Skeletal muscle tissue (tissue), 5 donors: ENCODE measurements around the gene GPR176. TPM values are rescaled to one million over a fixed set of nuclear protein-coding genes. Genes with fewer than 3 reads are reported as not detected.

Source experiments
- H3K27ac ChIP-seq: one replicate; pipeline ENCODE4 v1.7.0; 2013; ENCODE audit warnings: mild to moderate bottlenecking, low read depth, low read length, inconsistent platforms
- H3K27me3 ChIP-seq, 3 donors: one replicate each; pipeline ENCODE4 v1.7.0; 2013; ENCODE audit warnings: low read length in 3 of 3; ENCODE audit not compliant: control insufficient read depth in 3 of 3, insufficient read depth in 3 of 3
- H3K36me3 ChIP-seq, 3 donors: one replicate each; pipeline ENCODE4 v1.7.0; 2013; ENCODE audit warnings: low read length in 3 of 3; ENCODE audit not compliant: control insufficient read depth in 3 of 3, insufficient read depth in 3 of 3
- H3K4me1 ChIP-seq, 3 donors: one replicate each; pipeline ENCODE4 v1.7.0; 2013; ENCODE audit warnings: low read length in 3 of 3, mild to moderate bottlenecking in 3 of 3; ENCODE audit not compliant: control insufficient read depth in 3 of 3, insufficient read depth in 3 of 3
- H3K4me3 ChIP-seq, 3 donors: one replicate each; pipeline ENCODE4 v1.7.0; 2013; ENCODE audit warnings: low read length in 3 of 3
- H3K9ac ChIP-seq, 3 donors: one replicate each; pipeline ENCODE4 v1.7.0; 2013; ENCODE audit warnings: low read length in 3 of 3, mild to moderate bottlenecking in 3 of 3, moderate library complexity in 2 of 3, low read depth in 1 of 3
- H3K9me3 ChIP-seq, 3 donors: one replicate each; pipeline ENCODE4 v1.7.0; 2013; ENCODE audit warnings: low read length in 3 of 3; ENCODE audit not compliant: control insufficient read depth in 3 of 3
- small RNA-seq: library from RNA; depleted of rRNA; stranded (forward); fragments of <200 nt; gene quantifications from one replicate; pipeline ENCODE3, GENCODE V24; 2014
- total RNA-seq: library from RNA; depleted of rRNA; stranded (reverse); fragments of >200 nt; gene quantifications from one replicate; pipeline ENCODE4 v1.2.3, GENCODE V29; 2014
- donor health status: Osteomylitis.

Gene GPR176
- total RNA-seq, 1 donor from 2014 or later, result 6.3 TPM

DNA sequence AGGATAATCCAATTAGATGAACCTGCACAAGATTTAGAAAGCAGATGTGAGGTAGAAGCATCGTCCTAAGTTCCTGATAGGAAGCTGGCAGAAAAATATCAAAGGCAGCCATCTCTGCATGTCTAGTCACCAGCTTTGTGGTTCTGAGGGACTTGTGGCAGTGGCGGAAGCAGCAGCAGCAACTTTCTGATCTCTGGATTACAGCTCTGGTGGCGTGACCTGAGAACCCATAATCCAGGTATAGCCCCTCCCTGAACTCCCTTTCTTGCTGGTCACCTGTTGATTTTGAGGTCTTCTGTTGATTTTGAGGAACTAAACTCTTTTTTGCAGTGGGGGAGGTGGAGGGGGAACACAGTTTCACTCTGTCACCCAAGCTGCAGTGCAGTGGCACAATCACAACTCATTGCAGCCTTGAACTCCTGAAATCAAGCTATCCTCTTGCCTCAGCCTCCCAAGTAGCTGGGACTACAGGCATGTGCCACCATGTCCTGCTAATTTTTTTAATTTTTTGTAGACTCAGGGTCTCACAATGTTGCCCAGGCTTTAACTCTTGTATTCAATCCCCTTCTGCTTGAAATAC, 145.3 kb downstream of the GPR176 start:
- Histone ChIP-seq H3K9ac (no peak overlapping the region), H3K36me3 (no peaks in the 10 kb centered on the region), H3K9me3 (no peaks in the 10 kb centered on the region), H3K27ac (no peak overlapping the region), H3K4me3 (no peak overlapping the region), H3K27me3 (peaks cover 0 to 3% (median 0%) of the 10 kb centered on the region in 3 donors), H3K4me1 (peaks cover 0 to 8% (median 0%) of the 10 kb centered on the region in 3 donors)

DNA sequence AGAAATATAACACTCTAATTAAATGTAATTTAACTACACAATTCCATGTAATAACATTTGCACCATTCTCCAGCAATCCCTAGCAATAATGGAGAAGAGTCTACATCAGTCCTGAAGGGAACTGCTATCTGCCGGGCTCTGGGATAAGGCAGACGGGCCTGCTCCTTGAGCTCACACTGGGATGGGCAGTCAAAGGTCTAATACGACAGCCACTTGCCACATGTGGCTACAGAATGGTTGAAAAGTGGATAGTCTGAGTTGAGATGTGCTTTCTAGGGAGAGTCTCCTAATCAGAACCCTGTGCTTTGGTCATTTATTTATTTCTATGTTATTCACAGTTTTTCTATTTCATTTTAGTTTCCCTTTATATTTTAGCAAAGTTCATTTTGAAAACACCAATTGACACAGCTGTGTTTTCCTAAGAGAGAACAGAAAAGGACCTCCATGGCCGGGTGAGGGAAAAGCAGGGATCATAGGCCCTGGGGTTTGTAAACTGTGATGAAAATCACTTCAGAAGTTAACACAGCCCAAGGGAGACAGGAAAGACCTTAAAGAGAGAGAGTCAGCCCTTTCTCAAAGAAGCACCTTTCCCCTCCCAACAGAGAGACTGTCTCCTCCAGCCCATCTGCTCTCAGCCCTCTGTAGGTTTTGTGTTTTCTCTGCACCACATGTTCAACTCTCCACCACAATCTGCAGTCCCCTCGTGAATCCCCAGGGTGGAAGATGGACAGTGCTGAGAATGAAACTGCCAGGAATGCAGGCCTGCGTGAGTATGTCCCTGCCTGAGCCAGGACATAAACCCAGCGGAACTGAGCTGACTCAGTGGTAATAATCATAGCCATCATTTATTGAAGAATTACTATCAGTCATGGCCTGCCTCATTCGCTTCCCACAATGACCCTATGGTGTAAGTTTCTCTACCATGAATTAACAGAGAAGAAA, 149.0 kb downstream of the GPR176 start:
- peak overlapping the region in 2 of 3 donors; percentile 28 to 34 for H3K9ac ChIP-seq
- peak overlapping the region; percentile 40 for H3K27ac ChIP-seq

GRCh38 chr15:39767921-39768320, 152.1 kb downstream of the GPR176 start:
- Histone ChIP-seq H3K27me3 (no peaks in the 10 kb centered on the region), H3K4me1 (peaks cover 0 to 8% (median 0%) of the 10 kb centered on the region in 3 donors), H3K27ac (no peak overlapping the region), H3K9me3 (no peaks in the 10 kb centered on the region), H3K36me3 (no peaks in the 10 kb centered on the region), H3K9ac (no peak overlapping the region), H3K4me3 (no peak overlapping the region)

More for the DNA sequence above, 149.0 kb downstream of the GPR176 start:
- peaks cover 0 to 8% (median 0%) of the 10 kb centered on the region in 3 donors for H3K4me1 ChIP-seq
- no peaks in the 10 kb centered on the region for H3K36me3 ChIP-seq
- H3K27me3 ChIP-seq, result no peaks in the 10 kb centered on the region
- peak overlapping the region in 1 of 3 donors; percentile 46 for H3K4me3 ChIP-seq
- no peaks in the 10 kb centered on the region for H3K9me3 ChIP-seq

- Histone ChIP-seq H3K27me3 (no peaks in the 10 kb centered on the region), H3K4me3 (no peak overlapping the region), H3K36me3 (no peaks in the 10 kb centered on the region), H3K4me1 (no peaks in the 10 kb centered on the region), H3K9me3 (peaks cover 0 to 4% (median 0%) of the 10 kb centered on the region in 3 donors), H3K27ac (no peak overlapping the region), H3K9ac (no peak overlapping the region)
Measured at GRCh38 chr15:39761006-39761405, 159.1 kb downstream of the GPR176 start.

- Histone ChIP-seq H3K27ac (no peak overlapping the region), H3K27me3 (no peaks in the 10 kb centered on the region), H3K9me3 (no peaks in the 10 kb centered on the region), H3K36me3 (no peaks in the 10 kb centered on the region), H3K9ac (no peak overlapping the region), H3K4me1 (no peaks in the 10 kb centered on the region), H3K4me3 (no peak overlapping the region)
Measured at GRCh38 chr15:39756806-39757522, 163.1 kb downstream of the GPR176 start.

- no peaks in the 10 kb centered on the region for H3K9me3 ChIP-seq
- H3K4me1 ChIP-seq, result no peaks in the 10 kb centered on the region
- H3K36me3 ChIP-seq, result no peaks in the 10 kb centered on the region
- no peak overlapping the region for H3K9ac ChIP-seq
- H3K27ac ChIP-seq, result no peak overlapping the region
- H3K4me3 ChIP-seq, result no peak overlapping the region
- no peaks in the 10 kb centered on the region for H3K27me3 ChIP-seq
Measured at GRCh38 chr15:39752991-39753390, 167.1 kb downstream of the GPR176 start.

GRCh38 chr15:39752246-39752645, 167.8 kb downstream of the GPR176 start:
- no peak overlapping the region for H3K4me3 ChIP-seq
- H3K9me3 ChIP-seq, result no peaks in the 10 kb centered on the region
- no peak overlapping the region for H3K9ac ChIP-seq
- H3K27me3 ChIP-seq, result no peaks in the 10 kb centered on the region
- no peaks in the 10 kb centered on the region for H3K36me3 ChIP-seq
- H3K27ac ChIP-seq, result no peak overlapping the region
- no peaks in the 10 kb centered on the region for H3K4me1 ChIP-seq

Small RNA genes within 50 kb of the gene (small RNA-seq; reads per million reads assigned to genes)
- not detected for gene RF00019

Other genes with a start within 250 kb of the GPR176 start
- gene FSIP1, start 137.4 kb downstream of the GPR176 start, total RNA-seq, result 3.7 TPM
- gene EIF2AK4, start 13.8 kb upstream of the GPR176 start, total RNA-seq, result 29.2 TPM
- gene SRP14, start 118.9 kb upstream of the GPR176 start, total RNA-seq, result 72.5 TPM
- gene BMF, start 188.6 kb upstream of the GPR176 start, total RNA-seq, result 8.4 TPM
- gene BUB1B, start 240.8 kb upstream of the GPR176 start, total RNA-seq, result 8.4 TPM